ENCODE results near the gene LYPLAL1. TPM values are rescaled to one million over a fixed set of nuclear protein-coding genes. Genes with fewer than 3 reads are reported as not detected.

LYPLAL1 gene
- total RNA-seq, 4 donors from 2014 or later, result 12.2 to 18.9 (median 16.7) TPM

DNA sequence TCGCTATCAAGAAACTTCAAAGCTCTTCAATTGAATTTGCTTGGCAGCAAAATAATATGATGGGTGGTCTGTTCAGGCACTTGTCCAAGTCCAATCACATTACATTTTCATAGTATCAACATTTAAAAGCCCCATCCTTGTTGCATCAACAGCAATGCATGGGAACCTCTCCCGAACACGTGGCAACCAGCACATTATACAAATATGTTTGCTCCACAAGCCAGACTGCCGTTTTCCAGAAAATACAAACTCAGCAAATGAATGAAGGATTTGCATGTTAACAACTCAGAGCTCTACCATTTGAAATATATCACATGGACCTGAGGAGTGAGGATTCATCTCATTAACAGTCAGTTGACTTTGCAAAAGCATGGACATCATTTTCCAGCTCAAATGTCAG is 20.0 kb upstream of the LYPLAL1 start:
- Histone ChIP-seq H3K4me1 (no peaks in the 10 kb centered on the region), H3K4me3 (no peak overlapping the region), H3K9me3 (no peaks in the 10 kb centered on the region), H3K36me3 (no peaks in the 10 kb centered on the region), H3K27ac (no peak overlapping the region), H3K27me3 (no peaks in the 10 kb centered on the region)
- TF ChIP-seq POLR2AphosphoS5 (IDR thresholded peaks at IDR 0.05), result no peak
- no peak for TF ChIP-seq EP300 (IDR thresholded peaks at IDR 0.05; ENCODE audit: low read depth)
- TF ChIP-seq CTCF (IDR thresholded peaks at IDR 0.05), result no peak
- TF ChIP-seq POLR2A (IDR thresholded peaks at IDR 0.05), result no peak
- WGBS, 2 donors (ENCODE audit: low coverage in 1 of 2), result 80 to 88% methylated on average over 4 of the region's 4 CpGs
- in situ Hi-C loops (cut with MboI; ENCODE audit: low pct_ligation_motif_present in 1 of 4, low pct_unique_long_range_greater_than_20kb in 1 of 4, low sequenced_read_pairs in 3 of 4) (no loop called here), intact Hi-C loops (cut with DNase I; ENCODE audit: low total_unique reads) (no loop called here)
- DNase-seq, result no peak

GRCh38 chr1:219155135-219155534 is 18.5 kb upstream of the LYPLAL1 start:
- intact Hi-C loops (cut with DNase I; ENCODE audit: low total_unique reads), result no loop called here
- no peak for DNase-seq
- WGBS, 2 donors (ENCODE audit: low coverage in 1 of 2), result 65% methylated on average over 1 of the region's 1 CpG; no CpG with 5 or more reads in 1 of the 2 donors
- in situ Hi-C loops (cut with MboI; ENCODE audit: low pct_ligation_motif_present in 1 of 4, low pct_unique_long_range_greater_than_20kb in 1 of 4, low sequenced_read_pairs in 3 of 4), result no loop called here
- TF ChIP-seq POLR2A (IDR thresholded peaks at IDR 0.05), result no peak
- TF ChIP-seq POLR2AphosphoS5 (IDR thresholded peaks at IDR 0.05), result no peak
- no peak for TF ChIP-seq EP300 (IDR thresholded peaks at IDR 0.05; ENCODE audit: low read depth)
- no peak for TF ChIP-seq CTCF (IDR thresholded peaks at IDR 0.05)
- Histone ChIP-seq H3K4me1 (no peaks in the 10 kb centered on the region), H3K4me3 (no peak overlapping the region), H3K9me3 (no peaks in the 10 kb centered on the region), H3K36me3 (no peaks in the 10 kb centered on the region), H3K27me3 (no peaks in the 10 kb centered on the region), H3K27ac (no peak overlapping the region)

GRCh38 chr1:219159946-219160645 is 13.6 kb upstream of the LYPLAL1 start:
- no peaks in the 10 kb centered on the region for H3K9me3 ChIP-seq
- intact Hi-C loops (cut with DNase I; ENCODE audit: low total_unique reads) (no loop called here), in situ Hi-C loops (cut with MboI; ENCODE audit: low pct_ligation_motif_present in 1 of 4, low pct_unique_long_range_greater_than_20kb in 1 of 4, low sequenced_read_pairs in 3 of 4) (no loop called here)
- no peak overlapping the region for H3K4me3 ChIP-seq
- no peak for DNase-seq
- no peaks in the 10 kb centered on the region for H3K27me3 ChIP-seq
- WGBS, 2 donors (ENCODE audit: low coverage in 1 of 2), result 64 to 69% methylated on average over 4 of the region's 4 CpGs
- no peaks in the 10 kb centered on the region for H3K36me3 ChIP-seq
- TF ChIP-seq EP300 (IDR thresholded peaks at IDR 0.05; ENCODE audit: low read depth) (no peak), POLR2A (IDR thresholded peaks at IDR 0.05) (no peak), CTCF (IDR thresholded peaks at IDR 0.05) (no peak)
- H3K4me1 ChIP-seq, result no peaks in the 10 kb centered on the region
- no peak overlapping the region for H3K27ac ChIP-seq

DNA sequence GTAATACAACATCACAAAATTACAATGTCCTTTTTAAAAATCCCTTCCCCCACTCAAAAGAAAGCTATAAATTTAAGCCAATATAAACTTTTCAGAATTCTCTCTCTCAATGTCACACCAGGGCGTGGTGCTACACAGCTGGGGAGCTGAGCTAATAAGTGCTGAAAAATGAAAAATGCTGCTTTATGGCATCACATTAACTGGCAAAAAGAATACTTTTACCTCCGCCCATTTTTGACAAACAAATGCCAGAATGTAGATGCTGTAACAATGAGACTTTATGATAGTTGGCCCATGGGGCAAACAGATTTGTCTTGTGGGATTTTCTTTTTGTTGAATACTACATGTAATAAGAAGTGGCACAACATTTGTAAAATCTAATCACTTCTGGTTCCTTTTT is 12.7 kb upstream of the LYPLAL1 start:
- H3K36me3 ChIP-seq, result no peaks in the 10 kb centered on the region
- no peaks in the 10 kb centered on the region for H3K27me3 ChIP-seq
- 42 to 57% methylated on average over 2 of the region's 2 CpGs for WGBS, 2 donors (ENCODE audit: low coverage in 1 of 2)
- intact Hi-C loops (cut with DNase I; ENCODE audit: low total_unique reads), result no loop called here
- in situ Hi-C loops (cut with MboI; ENCODE audit: low pct_ligation_motif_present in 1 of 4, low pct_unique_long_range_greater_than_20kb in 1 of 4, low sequenced_read_pairs in 3 of 4), result no loop called here
- DNase-seq, result no peak
- no peak overlapping the region for H3K4me3 ChIP-seq
- no peak overlapping the region for H3K27ac ChIP-seq
- no peaks in the 10 kb centered on the region for H3K4me1 ChIP-seq
- TF ChIP-seq CTCF (IDR thresholded peaks at IDR 0.05), result no peak
- TF ChIP-seq POLR2A (IDR thresholded peaks at IDR 0.05), result no peak
- no peak for TF ChIP-seq POLR2AphosphoS5 (IDR thresholded peaks at IDR 0.05)
- TF ChIP-seq EP300 (IDR thresholded peaks at IDR 0.05; ENCODE audit: low read depth), result no peak
- H3K9me3 ChIP-seq, result no peaks in the 10 kb centered on the region
